H1 (cell line): Measurements from ENCODE around the gene ZNF2. TPM values are rescaled to one million over a fixed set of nuclear protein-coding genes. Genes with fewer than 3 reads are reported as not detected.

Experiments used
- GTF2F1 ChIP-seq: IDR thresholded peaks from 2 replicates; pipeline ENCODE4 v1.6.1; 2012; ENCODE audit warnings: low read depth, low read length, improper control_type of control experiment, borderline replicate concordance
- NANOG ChIP-seq: IDR thresholded peaks from 2 replicates; pipeline ENCODE4 v1.6.1; 2011; ENCODE audit warnings: low read length, low read depth, mild to moderate bottlenecking, inconsistent platforms; ENCODE audit not compliant: insufficient read depth, poor library complexity, severe bottlenecking
- PHF8 ChIP-seq: fragments of 200-600 bp; sonication (generic); conservative IDR thresholded peaks from 2 replicates; pipeline ENCODE4 v1.7.1; 2012; ENCODE audit warnings: low read depth, mild to moderate bottlenecking, inconsistent platforms, low read length, moderate library complexity
- SIX5 ChIP-seq: IDR thresholded peaks from 2 replicates; pipeline ENCODE4 v1.6.1; 2011; ENCODE audit warnings: mild to moderate bottlenecking, low read depth, low read length
- SUZ12 ChIP-seq: fragments of 200-600 bp; sonication (generic); IDR thresholded peaks from 2 replicates; pipeline ENCODE4 v1.6.1; 2012; ENCODE audit warnings: mild to moderate bottlenecking, inconsistent platforms, low read length, moderate library complexity, mixed read lengths
- polyA plus RNA-seq, 7 experiments: library from polyadenylated mRNA; depleted of rRNA in 3 of 7; stranded (reverse) in 5 of 7; unstranded in 2 of 7; fragments of >200 nt in 5 of 7; fragments of 200-250 nt in 2 of 7; gene quantifications; 1 replicate in 5 of 7; 2 replicates in 1 of 7; 4 replicates in 1 of 7; pipeline versions ENCODE4 v1.2.1 to v1.2.3, GENCODE V29; 2011 to 2013; ENCODE audit warnings: missing spikeins in 2 of 7, mixed read lengths in 2 of 7
- total RNA-seq: library from RNA; stranded (reverse); fragmentation: NEBNext Ultra II Directional; extraction: Animal tissue kit (Norgen Biotek cat#: 25700); gene quantifications from 2 replicates; pipeline ENCODE4 v1.2.1, GENCODE V29; 2021
- TF ChIP-seq, protein P1 (sequence below): fragments of 300-600 bp; sonication (generic); IDR thresholded peaks from 2 replicates; pipeline ENCODE4 v1.7.1; 2012; ENCODE audit warnings: low read length, moderate library complexity, mild to moderate bottlenecking, inconsistent platforms; ENCODE audit not compliant: insufficient replicate concordance

The ZNF2 gene
- total and polyA plus RNA-seq, 2 of the 8 experiments (the other 6 are each of a cell fraction or from before 2014, with no cell fraction given): 1.3 to 3.0 TPM

DNA sequence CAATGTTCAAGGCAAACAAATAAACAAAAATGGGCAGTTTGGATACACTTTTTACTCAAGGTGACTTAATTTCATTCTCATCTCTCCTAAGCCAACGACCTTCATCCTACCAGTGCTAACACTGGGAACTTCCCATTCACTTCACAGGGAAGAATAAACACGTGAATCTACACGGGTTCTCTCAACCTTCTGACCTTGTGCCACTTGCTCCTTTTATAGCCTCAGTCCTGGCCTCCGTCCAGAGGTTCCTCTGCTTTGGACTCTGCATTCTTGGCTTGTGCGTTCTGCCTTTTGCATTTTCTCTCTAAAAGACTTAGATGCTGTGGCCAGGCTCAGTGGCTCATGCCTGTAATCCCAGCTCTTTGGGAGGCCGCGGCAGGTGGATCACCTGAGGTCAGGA, 13.8 kb downstream of the ZNF2 start (continued):
- TF ChIP-seq, protein P1, sequence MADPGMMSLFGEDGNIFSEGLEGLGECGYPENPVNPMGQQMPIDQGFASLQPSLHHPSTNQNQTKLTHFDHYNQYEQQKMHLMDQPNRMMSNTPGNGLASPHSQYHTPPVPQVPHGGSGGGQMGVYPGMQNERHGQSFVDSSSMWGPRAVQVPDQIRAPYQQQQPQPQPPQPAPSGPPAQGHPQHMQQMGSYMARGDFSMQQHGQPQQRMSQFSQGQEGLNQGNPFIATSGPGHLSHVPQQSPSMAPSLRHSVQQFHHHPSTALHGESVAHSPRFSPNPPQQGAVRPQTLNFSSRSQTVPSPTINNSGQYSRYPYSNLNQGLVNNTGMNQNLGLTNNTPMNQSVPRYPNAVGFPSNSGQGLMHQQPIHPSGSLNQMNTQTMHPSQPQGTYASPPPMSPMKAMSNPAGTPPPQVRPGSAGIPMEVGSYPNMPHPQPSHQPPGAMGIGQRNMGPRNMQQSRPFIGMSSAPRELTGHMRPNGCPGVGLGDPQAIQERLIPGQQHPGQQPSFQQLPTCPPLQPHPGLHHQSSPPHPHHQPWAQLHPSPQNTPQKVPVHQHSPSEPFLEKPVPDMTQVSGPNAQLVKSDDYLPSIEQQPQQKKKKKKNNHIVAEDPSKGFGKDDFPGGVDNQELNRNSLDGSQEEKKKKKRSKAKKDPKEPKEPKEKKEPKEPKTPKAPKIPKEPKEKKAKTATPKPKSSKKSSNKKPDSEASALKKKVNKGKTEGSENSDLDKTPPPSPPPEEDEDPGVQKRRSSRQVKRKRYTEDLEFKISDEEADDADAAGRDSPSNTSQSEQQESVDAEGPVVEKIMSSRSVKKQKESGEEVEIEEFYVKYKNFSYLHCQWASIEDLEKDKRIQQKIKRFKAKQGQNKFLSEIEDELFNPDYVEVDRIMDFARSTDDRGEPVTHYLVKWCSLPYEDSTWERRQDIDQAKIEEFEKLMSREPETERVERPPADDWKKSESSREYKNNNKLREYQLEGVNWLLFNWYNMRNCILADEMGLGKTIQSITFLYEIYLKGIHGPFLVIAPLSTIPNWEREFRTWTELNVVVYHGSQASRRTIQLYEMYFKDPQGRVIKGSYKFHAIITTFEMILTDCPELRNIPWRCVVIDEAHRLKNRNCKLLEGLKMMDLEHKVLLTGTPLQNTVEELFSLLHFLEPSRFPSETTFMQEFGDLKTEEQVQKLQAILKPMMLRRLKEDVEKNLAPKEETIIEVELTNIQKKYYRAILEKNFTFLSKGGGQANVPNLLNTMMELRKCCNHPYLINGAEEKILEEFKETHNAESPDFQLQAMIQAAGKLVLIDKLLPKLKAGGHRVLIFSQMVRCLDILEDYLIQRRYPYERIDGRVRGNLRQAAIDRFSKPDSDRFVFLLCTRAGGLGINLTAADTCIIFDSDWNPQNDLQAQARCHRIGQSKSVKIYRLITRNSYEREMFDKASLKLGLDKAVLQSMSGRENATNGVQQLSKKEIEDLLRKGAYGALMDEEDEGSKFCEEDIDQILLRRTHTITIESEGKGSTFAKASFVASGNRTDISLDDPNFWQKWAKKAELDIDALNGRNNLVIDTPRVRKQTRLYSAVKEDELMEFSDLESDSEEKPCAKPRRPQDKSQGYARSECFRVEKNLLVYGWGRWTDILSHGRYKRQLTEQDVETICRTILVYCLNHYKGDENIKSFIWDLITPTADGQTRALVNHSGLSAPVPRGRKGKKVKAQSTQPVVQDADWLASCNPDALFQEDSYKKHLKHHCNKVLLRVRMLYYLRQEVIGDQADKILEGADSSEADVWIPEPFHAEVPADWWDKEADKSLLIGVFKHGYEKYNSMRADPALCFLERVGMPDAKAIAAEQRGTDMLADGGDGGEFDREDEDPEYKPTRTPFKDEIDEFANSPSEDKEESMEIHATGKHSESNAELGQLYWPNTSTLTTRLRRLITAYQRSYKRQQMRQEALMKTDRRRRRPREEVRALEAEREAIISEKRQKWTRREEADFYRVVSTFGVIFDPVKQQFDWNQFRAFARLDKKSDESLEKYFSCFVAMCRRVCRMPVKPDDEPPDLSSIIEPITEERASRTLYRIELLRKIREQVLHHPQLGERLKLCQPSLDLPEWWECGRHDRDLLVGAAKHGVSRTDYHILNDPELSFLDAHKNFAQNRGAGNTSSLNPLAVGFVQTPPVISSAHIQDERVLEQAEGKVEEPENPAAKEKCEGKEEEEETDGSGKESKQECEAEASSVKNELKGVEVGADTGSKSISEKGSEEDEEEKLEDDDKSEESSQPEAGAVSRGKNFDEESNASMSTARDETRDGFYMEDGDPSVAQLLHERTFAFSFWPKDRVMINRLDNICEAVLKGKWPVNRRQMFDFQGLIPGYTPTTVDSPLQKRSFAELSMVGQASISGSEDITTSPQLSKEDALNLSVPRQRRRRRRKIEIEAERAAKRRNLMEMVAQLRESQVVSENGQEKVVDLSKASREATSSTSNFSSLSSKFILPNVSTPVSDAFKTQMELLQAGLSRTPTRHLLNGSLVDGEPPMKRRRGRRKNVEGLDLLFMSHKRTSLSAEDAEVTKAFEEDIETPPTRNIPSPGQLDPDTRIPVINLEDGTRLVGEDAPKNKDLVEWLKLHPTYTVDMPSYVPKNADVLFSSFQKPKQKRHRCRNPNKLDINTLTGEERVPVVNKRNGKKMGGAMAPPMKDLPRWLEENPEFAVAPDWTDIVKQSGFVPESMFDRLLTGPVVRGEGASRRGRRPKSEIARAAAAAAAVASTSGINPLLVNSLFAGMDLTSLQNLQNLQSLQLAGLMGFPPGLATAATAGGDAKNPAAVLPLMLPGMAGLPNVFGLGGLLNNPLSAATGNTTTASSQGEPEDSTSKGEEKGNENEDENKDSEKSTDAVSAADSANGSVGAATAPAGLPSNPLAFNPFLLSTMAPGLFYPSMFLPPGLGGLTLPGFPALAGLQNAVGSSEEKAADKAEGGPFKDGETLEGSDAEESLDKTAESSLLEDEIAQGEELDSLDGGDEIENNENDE: no peak
- TF ChIP-seq SIX5: no peak
- no peak for TF ChIP-seq GTF2F1
- TF ChIP-seq PHF8: no peak
- no peak for TF ChIP-seq SUZ12
- no peak for TF ChIP-seq NANOG
